Activated CD8-positive, alpha-beta memory T cell treated with anti-CD3 and anti-CD28 coated beads, Interleukin-2, amount 50 U/mL, for 1 hour (primary cell): ENCODE data around the gene AGTRAP.
A peak's percentile ranks its signal among the peaks of the same experiment; 100 is the strongest.

ENCODE experiments used
- DNase-seq: peaks from one replicate; pipeline ENCODE4 v3.0.0-alpha.2; 2020; ENCODE audit errors: extremely low read depth

AGTRAP gene

DNA sequence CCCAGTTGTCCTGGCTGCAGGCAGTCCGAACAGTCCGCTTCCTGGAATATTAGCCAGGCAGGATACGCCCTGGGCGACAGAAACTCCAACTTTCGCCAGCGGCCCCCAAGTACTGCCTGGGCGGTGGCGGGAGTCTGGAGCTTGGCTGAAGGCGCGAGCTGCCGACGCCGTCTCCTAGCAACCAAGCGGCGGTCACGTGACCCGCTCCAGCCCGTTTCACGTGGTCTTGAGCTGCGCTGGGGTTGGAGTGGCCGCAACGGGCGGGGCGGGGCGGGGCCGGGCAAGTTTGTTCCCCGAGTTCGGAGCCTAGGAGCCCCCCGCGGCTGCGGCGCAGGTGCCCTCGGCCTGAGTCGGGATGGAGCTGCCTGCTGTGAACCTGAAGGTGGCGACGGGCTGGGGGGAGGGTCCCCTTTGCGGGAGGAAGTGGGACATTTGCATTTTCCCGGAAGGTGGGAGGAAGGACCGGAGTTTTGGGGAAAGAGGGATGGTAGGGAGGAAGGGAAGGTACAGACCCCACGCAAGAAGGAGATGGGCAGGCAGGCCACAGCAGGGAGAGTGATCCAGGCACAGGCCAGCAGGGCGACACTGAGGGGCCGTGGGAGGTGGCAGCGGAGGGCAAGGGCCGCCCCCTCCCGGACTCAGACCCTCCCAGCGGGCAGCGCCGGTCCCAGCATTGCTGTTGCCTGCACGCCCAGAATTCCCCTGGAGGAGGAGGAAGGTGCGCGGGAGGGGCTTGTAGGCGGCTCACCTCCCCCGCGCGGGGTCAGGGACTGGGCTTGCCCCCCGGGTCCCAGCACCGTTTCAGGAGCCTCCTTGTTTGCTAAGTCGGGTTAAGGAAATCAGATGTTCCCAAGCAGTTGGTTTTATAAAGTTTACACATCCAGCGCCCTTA is at the start of gene AGTRAP:
AGTRAP (plus strand) TSS at position 283 of the 892 bp plus-strand sequence; CDS start at position 356, 73 bp downstream.
- DNase-seq, result peak; percentile 61

DNA sequence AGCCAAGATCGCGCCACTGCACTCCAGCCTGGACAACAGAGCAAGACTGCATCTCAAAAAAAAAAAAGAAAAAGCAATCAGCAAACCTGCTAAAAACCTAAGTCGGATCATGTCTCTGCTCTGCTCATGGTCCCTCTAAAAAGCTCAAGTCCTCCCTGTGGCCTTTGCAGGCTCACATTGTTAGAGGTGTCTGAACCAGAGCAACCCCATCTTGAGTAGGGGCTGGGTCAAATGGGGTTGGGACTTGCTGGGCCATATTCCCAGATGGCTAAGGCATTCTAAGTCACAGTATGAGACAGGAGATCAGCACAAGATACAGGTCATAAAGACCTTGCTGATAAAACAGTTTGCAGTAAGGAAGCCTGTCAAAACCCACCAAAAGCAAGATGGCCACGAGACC is 47.4 kb upstream of the AGTRAP start:
- DNase-seq, result no peak

DNA sequence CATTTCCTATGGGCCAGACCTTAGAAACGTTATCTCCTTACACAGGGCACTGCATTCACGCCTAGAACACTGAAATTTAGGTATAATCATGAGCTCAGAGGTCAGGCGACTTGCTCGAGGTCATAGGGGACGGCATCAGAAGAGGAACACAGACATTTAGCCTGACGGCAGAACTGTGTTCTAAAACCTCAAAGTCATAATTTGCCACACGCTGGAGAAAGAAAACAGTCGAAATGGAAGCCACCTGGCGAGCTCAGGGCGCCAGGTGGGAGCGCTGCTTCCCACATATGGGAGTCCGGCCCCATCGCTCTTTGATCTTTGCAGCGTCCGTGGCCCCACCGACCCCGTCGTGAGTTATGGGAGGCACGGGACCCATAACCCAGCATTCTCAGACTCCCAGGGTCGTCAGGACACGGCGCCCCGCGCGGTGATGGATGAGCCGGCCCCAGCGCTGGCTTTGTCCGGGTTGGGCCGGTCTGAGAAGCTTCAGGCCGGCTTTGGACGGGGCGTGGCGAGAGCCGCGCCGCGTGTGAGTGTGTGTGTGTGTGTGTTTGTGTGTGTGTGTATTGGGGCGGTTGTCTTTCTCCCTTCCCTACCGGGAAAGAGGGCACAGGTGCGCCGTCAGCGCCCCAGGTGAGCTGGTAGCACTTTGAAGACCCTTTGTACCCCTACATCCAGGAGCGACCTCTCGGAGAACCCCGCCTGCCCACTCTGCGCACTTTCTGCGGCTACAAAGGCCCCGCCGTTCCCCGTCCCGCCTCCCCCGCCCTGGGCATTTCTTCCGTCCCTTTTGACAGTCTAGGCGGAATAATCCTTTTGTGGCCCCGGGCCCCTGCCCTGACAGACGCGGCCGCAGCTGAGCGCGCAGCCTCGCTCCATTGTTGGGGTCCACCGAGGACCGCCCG is 45.3 kb upstream of the AGTRAP start:
- DNase-seq, result no peak

DNA sequence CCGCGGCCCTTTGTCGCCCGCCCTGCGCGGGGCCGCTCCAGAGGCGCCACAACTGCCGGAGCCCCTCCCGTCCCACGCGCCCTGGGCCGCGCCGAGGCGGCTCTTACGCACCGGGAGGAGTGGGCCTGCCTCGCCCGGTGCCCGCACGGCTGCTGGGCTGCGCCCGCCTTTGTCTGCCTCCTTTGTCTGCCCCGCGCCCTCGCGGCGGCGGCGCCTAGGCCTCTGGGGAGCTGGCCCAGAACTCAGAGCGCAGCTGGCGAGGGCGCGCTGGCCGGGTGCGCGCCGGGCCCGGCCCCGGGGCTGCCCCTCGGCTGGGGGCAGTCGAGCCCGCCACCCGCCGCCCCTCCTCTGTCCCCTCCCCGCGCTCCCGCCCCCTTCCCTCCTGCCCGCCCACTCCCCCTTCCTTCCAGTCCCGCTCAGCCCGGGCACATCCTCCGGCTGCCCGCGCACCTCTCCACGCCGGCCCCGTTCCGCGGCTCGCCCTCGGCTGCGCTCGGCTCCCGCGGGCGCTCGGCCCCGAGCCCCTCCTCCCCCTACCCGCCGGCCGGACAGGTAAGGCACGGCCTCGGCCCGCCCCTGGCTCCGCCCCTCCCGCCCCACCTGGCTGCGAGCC is 44.5 kb upstream of the AGTRAP start, which contains the start of gene DRAXIN:
DRAXIN (plus strand) TSS at position 409 of the 613 bp plus-strand sequence. CDS start 14,549 bp downstream, outside the sequence.
- no peak for DNase-seq

GRCh38 chr1:11691928-11692711 is 43.8 kb upstream of the AGTRAP start:
- DNase-seq, result no peak

GRCh38 chr1:11693024-11693590 is 42.8 kb upstream of the AGTRAP start:
- DNase-seq, result no peak

DNA sequence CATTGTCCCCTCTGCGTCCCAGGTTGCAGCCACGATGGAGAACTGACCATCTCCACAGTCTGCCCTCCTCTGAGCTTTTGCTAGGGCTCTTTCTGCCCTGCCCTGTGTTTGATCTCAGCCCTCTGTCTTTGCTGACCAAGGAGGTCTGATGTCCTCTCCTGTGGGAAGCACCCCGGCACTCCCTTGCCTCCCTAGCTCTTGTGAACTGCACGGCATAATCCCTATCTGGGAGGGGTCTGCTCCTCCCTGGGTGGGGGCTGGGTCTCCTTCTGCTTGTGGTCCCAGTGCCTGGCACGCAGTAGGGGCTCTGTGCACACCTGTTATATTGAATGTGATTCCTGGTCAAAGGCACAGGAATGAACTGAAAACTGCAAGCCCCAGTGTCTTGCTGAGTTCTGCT is 42.0 kb upstream of the AGTRAP start:
- no peak for DNase-seq

GRCh38 chr1:11695861-11696260 is 40.1 kb upstream of the AGTRAP start:
- DNase-seq, result no peak

DNA sequence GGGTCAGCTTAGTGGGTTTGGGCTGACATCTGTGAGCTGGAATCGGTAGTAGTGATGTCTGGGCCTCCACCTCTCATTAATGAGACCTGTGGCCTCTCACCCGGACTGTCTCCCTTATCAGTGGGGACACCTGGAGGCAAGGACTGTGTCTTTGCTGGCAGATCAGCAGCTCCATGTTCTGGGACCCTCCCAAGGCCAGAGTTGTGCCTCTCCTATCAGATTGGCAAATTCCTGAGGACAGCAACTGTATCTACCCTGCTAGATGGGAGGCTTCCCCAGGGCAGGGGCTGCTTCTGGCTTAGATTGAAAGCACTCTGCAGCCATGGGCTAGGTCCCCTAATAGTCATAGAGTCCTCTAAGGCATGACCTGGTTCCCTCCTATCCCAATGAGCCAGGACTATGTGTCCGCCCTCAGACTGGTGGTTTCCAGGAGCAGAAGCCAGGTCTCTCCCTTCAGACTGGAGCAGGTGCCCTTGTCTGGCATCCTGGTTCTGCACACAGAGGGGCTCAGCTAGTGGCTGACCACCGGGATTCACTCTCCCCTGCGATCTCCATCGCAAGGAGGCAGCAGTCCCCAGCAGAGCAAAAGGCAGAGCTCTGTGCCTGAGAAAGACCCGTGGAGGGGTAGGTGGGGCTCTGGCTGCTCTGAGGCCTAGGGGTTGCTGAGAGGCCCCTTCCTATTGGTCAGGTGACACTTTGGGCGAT is 38.6 kb upstream of the AGTRAP start:
- no peak for DNase-seq

DNA sequence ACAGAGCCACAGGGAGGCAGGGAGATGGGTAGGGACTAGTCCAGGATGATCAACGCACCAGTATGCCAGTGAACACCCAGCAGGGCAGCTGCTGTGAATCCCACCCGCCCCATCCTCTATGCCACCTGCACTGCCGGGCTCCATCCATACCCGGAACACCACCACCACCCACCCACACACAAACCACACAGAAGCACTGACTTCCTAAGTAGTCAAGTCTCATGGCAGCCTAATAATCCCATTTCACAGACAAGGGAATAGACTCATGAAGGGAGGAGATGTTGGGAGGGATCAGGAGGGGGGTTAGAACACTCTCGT is 38.1 kb upstream of the AGTRAP start:
- no peak for DNase-seq

DNA sequence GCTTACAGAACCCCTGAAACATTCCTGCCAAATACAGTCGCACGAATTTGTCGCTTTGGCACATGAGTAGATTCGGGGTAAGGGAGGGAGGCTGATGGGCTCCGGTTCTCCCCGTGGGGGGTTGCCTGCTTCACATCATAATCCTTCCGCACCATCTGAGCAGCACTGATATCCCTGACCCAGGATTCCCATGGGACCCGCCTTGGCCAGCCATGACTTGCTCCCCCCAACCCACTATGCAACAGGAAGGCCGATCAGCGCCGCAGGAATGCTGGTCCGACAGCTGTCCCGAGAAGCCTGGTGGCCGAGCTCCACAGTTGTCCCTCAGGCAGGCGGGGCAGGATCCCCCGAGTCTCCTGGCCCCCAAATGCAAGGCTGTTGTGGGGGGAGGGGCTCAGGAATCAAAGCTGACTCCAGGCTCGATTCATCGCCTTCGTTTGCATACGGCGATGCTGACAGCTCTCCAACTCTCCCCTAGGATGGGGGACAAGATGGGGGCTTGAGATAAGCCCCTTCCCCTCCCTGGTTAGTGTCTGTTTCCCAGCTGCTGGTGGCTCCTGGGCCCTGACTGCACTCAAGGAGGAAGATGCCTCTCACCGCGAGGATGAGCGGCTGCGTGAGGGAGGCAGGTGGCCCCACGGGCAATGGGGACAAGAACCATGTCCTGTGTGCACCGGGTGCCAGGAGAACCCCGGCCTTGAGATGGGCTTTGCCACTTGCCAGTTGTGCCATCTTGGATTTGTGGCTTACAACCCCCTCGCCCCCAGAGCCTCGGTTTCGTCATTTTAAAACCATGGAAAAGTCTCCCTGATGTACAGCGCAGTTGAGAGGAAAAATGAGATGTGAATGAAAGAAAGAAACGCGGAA is 35.1 kb upstream of the AGTRAP start:
- DNase-seq, result no peak

- DNase-seq, result no peak
These were observed 34.4 kb upstream of the AGTRAP start for GRCh38 chr1:11701551-11701961.

- DNase-seq, result no peak
These were observed 33.7 kb upstream of the AGTRAP start for GRCh38 chr1:11701981-11702803.

DNA sequence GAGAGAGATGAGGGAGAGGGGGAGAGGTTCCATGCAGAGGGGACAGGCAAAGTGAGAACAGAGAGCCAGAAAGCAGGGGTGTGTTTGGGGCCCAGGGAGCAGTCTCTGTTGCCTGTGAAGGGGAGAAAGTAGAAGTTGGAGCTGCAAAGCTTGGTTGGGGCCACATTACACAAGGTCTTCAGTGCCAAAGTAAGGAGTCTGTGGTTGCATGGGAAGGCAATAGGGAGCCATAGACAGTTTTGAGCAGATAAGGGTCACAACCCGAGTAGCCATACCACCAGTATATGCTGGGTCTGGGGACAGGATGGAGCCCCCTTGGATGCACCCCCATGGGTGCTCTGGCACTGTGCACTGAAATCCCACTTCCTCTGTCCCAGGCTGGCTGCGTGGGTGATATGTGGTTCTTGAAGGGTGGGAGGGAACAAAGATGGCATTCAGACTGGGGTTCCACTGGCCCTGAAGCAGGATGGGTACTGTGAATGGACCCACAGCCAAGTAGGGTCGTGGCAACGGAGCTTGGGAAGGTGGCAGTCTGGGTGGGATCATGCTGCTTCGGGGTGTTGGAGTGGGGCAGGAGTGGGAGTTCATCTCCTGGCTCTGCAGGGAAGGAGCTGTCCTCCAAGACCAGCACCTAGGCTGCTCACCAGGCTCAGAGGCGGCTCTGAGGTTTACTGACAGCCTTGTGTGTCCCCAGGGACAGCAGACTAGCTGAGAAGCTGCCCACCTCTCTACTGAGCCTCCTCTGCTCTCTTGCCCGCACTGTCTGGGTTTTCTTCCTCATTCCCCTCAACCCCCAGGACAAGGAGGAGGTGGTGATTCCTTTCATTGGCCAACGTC is 32.4 kb upstream of the AGTRAP start:
- DNase-seq, result no peak

- DNase-seq, result no peak
These were observed 31.8 kb upstream of the AGTRAP start for GRCh38 chr1:11704194-11704529.

GRCh38 chr1:11704691-11705475 is 31.1 kb upstream of the AGTRAP start:
- DNase-seq, result no peak

DNA sequence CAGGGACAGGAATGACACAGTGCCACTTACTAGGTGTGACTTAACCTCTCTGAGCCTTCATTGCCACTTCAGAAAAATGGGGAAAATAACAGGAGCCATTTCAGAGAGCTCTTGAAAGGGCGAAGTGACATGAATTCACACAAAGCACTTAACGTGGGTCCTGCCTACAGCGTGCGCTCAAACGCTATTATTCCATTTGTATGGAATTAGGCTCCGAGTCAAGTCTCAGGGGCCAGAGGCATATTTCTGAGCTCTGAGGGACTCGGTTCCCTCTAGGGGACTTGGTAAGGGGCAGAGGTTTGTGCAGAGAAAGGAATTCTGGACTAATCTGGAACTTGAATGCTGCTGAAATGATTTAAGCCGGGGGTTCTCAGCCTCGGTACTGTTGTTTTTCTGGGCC is 30.3 kb upstream of the AGTRAP start:
- no peak for DNase-seq
